ENCODE data around the gene DDX56. TPM values are rescaled to one million over a fixed set of nuclear protein-coding genes. Genes with fewer than 3 reads are reported as not detected.

Gene DDX56
- total and polyA plus RNA-seq, 2 of the 13 experiments (the other 11 are each of a cell fraction or from before 2014, with no cell fraction given), result 82.6 to 120 TPM

DNA sequence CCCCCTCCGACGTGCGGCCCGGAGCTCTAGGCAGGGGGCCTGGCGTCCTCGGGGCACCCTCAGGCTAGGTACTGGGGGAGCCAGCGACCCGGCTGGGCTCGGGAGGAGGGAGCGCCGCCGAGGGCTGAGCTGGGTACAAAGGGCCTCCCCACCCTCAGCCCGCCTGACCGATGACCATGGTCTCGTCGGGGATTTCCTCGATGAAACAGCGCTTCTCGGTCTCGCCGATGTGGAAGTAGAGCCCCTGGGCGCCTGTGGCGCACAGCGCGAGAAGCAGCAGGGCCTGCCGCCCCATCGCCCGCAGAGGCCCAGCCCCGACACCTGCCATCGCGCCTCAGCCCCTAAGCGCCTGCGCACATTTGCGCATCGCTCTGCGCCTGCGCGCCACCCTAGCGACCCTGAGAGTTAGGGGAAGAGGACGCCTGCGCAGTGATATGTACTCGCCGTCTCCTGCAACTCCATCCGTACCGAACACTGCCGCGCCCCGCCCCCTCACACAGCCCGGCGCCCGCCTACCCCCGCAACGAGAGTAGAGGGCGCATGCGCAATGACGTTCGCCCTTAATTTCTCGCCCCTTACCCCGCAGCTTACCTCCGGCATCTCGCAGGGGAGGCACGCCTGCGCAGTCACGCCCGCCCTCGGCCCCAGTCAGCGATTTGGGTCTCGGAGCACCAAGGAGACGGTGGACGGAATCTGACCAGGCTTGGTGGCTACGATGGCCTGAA is 8.3 kb upstream of the DDX56 start, which contains the start of gene TMED4 (continued):
- TF ChIP-seq, protein P1, sequence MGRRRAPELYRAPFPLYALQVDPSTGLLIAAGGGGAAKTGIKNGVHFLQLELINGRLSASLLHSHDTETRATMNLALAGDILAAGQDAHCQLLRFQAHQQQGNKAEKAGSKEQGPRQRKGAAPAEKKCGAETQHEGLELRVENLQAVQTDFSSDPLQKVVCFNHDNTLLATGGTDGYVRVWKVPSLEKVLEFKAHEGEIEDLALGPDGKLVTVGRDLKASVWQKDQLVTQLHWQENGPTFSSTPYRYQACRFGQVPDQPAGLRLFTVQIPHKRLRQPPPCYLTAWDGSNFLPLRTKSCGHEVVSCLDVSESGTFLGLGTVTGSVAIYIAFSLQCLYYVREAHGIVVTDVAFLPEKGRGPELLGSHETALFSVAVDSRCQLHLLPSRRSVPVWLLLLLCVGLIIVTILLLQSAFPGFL (CRISPR knock-in tag; IDR thresholded peaks at IDR 0.05), result no peak
- peak; percentile 68; the same call in 1 of the 2 replicates for TF ChIP-seq ZNF275 (CRISPR knock-in tag; IDR thresholded peaks at IDR 0.05; ENCODE audit: borderline replicate concordance)
- no peak for TF ChIP-seq PHF5A (CRISPR knock-in tag; IDR thresholded peaks at IDR 0.05; ENCODE audit: low read depth, unreplicated experiment)
- TF ChIP-seq E2F1 (CRISPR knock-in tag; IDR thresholded peaks at IDR 0.05), result peak; percentile 51; the same call in 1 of the 2 replicates
- no peak for TF ChIP-seq PCBP2 (optimal IDR thresholded peaks at IDR 0.05; ENCODE audit: low read depth, low read length, poor library complexity, severe bottlenecking)
- no peak for TF ChIP-seq SIX4 (CRISPR knock-in tag; IDR thresholded peaks at IDR 0.05)
- TF ChIP-seq TFAP4 (IDR thresholded peaks at IDR 0.05; ENCODE audit: borderline replicate concordance, low read depth), result no peak; the same call in 1 of the 2 replicates
- TF ChIP-seq SNRNP70 (IDR thresholded peaks at IDR 0.05; ENCODE audit: low read depth, low read length), result no peak
- TF ChIP-seq SP5 (CRISPR knock-in tag; IDR thresholded peaks at IDR 0.05; ENCODE audit: borderline replicate concordance, low read depth), result no peak; the same call in 1 of the 2 replicates
- TF ChIP-seq ZKSCAN1 (IDR thresholded peaks at IDR 0.05; ENCODE audit: low read length), result no peak
- TF ChIP-seq, protein P2, sequence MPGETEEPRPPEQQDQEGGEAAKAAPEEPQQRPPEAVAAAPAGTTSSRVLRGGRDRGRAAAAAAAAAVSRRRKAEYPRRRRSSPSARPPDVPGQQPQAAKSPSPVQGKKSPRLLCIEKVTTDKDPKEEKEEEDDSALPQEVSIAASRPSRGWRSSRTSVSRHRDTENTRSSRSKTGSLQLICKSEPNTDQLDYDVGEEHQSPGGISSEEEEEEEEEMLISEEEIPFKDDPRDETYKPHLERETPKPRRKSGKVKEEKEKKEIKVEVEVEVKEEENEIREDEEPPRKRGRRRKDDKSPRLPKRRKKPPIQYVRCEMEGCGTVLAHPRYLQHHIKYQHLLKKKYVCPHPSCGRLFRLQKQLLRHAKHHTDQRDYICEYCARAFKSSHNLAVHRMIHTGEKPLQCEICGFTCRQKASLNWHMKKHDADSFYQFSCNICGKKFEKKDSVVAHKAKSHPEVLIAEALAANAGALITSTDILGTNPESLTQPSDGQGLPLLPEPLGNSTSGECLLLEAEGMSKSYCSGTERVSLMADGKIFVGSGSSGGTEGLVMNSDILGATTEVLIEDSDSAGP (CRISPR knock-in tag; IDR thresholded peaks at IDR 0.05; ENCODE audit: borderline replicate concordance), result no peak; the same call in 1 of the 2 replicates
- no peak for TF ChIP-seq BRF2 (CRISPR knock-in tag; IDR thresholded peaks at IDR 0.05)
- TF ChIP-seq, protein P3, sequence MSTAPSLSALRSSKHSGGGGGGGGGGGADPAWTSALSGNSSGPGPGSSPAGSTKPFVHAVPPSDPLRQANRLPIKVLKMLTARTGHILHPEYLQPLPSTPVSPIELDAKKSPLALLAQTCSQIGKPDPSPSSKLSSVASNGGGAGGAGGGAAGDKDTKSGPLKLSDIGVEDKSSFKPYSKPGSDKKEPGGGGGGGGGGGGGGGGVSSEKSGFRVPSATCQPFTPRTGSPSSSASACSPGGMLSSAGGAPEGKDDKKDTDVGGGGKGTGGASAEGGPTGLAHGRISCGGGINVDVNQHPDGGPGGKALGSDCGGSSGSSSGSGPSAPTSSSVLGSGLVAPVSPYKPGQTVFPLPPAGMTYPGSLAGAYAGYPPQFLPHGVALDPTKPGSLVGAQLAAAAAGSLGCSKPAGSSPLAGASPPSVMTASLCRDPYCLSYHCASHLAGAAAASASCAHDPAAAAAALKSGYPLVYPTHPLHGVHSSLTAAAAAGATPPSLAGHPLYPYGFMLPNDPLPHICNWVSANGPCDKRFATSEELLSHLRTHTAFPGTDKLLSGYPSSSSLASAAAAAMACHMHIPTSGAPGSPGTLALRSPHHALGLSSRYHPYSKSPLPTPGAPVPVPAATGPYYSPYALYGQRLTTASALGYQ (CRISPR knock-in tag; IDR thresholded peaks at IDR 0.05), result no peak
- TF ChIP-seq GLI4 (CRISPR knock-in tag; IDR thresholded peaks at IDR 0.05; ENCODE audit: borderline replicate concordance), result no peak
- no peak for TF ChIP-seq SYNCRIP (IDR thresholded peaks at IDR 0.05; ENCODE audit: insufficient read depth, low read depth, low read length)
- no peak for TF ChIP-seq ATM (IDR thresholded peaks at IDR 0.05; ENCODE audit: borderline replicate concordance)
- TF ChIP-seq ZNF468 (CRISPR knock-in tag; IDR thresholded peaks at IDR 0.05), result no peak
- TF ChIP-seq TAF1 (CRISPR knock-in tag; IDR thresholded peaks at IDR 0.05), result peak; percentile 93

All from HepG2 (cell line).